GM18861 (cell line): ENCODE data around the gene USP22.
"Not testable (repeated sequence)": the region's sequence is repeated elsewhere in the genome, so short reads cannot be mapped to it uniquely, and the experiment has no call there.

Source experiments
- ATAC-seq: cut with Tn5 transposase; IDR thresholded peaks from one replicate; pipeline ENCODE4 v1.9.1; 2021; ENCODE audit not compliant: unreplicated experiment

Gene USP22

DNA sequence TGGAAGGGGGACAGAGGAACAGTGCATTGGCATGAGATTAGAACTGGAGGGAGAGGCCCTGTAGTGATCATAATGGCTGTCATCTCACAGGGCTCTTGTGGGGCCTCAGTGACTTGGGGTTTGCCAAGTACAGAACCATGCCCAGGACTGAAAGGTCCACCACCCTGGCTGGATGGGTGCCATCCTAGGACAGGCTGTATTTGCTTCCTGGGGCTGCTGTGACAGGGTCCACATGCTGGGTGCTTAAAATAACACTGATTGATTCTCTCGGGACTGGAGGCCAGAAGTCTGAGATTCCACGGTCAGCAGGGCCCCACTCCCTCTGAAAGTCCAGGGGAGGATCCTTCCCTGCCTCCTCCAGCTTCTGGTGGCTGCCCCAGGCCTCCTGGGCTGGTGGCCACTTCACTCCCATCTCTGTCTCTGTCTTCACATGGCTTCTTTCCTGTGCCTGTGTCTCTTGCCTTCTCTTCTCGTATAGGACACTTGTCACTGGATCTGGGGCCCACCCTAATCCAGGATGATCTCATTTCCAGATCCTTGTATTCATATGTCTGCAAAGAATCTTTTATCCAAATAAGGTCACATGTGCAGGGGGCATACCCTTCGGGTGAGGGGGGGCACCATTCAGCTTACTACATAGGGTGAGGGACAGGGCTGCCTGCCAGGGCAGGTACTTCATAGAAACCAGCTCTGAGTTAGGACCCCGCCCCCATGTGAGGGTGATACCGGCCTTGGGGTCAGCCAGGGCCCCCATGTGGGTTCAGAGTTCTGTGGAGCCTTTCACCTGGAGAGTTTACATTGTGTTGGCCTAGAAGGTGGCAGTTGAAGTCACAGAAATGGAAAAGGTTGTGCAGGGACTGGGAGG lies 52.6 kb downstream of the USP22 start:
- no peak for ATAC-seq

DNA sequence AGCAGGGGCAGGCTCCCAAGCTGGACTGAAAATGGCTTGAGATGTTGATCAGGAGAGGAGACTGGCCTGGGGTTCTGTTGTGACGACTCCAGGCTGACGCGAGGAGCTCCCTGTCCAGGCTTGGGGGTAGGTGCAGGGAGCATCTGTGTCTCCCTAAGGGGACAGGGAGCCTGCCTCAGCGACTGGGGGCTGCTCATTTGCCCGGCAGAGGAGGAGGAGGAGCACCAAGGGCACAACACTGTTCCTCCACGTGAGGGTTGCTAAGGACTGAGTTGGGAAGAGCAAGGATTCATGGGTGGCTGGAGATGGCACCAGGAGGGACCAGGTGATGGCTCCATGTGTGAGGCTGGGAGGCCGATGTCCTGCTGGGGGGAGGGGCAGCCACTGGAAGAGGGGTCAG lies 53.3 kb downstream of the USP22 start:
- ATAC-seq = no peak

DNA sequence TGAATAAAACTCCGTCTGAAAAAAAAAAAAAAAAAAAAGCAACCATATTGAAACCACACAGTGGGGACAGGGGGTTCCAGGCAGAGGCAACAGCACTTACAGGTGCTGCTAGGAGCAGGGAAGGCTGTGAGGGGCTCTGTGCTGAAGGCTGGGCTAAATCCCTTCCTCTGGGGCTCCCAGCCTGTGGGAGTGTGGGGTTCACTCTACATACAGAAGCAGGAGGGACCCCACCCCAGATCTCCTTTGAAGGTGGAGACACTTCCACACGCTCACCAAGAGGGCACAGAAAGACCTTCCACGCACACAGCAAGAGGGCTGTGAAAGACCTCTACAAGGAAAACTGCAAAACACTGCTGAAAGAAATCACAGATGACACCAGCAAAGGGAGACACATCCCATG lies 53.9 kb downstream of the USP22 start:
- ATAC-seq = no peak

DNA sequence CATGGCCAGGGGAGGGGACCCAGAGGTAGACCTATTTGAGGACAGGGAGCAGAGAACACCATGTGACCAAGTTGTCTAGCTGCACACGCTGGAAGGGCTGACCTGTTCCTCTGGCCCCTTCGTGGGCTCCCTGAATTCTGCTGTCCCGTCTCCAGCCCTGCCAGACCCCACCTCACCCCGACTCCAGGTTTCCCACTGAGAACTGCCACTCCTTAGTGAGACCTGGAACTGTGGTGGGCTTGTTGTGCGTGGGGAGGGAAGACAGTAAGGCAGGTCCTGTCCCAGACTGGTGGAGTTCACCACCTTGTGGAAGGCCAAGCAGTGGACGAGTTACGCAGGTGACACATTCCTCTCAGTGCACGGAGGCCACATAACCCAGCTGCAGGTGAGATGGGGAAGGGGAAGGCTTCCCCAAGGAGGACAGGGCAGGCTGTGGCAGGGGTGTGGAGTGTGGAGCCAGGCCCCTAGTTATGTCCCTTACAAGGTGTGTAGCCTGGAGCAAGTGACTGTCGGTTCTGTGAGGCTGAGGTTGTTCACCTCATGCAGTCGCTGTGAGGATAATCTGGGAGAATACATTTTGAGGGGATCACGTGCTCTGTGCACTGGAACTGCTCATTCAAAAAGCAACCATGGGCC lies 54.7 kb downstream of the USP22 start:
- ATAC-seq = no peak

DNA sequence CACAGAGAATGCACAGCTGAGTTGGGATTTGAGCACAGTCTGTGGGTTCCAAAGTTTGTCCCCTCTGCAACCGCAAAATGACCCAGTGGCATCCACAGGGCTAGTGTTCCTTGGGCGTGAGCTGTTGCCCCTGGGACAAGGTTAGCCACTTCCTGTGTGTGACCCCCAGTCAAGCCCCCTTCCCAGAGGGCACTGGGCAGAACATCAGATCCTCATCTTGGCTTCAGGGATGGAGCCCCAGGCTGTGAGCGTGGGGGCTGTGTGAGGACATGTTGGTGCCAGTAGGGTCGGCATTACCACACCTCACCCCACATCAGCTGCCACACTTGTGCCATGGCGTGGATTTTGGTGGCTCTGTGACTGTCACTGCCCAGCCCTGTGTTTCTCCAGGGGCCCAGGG lies 55.3 kb downstream of the USP22 start:
- ATAC-seq = no peak

DNA sequence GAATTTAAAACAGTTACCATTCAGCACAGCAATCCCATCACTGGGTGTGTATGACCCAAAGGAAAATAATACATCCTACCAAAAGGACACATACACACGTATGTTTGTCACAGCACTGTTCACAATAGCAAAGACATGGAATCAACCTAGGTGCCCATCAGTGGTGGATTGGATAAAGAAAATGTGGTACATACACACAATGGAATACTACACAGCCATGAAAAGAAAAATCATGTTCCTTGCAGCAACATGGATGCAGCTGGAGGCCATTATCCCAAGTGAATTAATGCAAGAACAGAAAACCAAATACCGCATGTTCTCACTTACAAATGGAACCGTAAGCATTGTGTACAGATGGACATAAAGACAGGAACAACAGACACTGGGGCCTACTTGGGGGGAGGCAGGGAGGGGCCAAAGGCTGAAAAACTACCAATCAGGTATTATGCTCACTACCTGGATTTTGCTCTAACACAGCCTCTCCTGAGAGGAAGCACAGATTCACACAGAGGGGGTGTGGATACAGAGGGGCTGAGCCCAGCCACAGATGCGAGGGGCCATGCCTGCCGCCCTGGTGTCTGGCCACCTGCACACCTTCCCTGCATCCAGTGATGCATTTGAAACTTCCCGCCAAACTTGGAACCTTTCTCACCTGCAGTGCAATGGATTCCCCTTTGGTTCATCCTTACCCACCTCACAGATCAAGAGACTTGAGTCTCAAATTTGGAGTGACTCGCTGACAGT lies 55.9 kb downstream of the USP22 start:
- no peak for ATAC-seq

DNA sequence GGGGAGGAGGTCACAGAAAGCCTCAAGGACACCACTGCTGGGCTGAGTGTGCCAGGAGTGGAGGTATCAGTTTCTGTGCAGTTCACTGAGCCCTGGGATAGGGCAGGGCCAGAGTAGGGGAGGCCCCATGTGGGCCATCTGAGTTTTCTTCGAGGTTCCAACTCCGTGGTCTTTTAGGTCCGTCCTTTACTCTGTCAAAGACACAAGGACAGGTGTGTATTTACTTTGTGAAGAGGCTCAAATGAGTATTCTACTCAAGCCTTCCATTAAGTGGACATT lies 59.5 kb downstream of the USP22 start:
- no peak for ATAC-seq

DNA sequence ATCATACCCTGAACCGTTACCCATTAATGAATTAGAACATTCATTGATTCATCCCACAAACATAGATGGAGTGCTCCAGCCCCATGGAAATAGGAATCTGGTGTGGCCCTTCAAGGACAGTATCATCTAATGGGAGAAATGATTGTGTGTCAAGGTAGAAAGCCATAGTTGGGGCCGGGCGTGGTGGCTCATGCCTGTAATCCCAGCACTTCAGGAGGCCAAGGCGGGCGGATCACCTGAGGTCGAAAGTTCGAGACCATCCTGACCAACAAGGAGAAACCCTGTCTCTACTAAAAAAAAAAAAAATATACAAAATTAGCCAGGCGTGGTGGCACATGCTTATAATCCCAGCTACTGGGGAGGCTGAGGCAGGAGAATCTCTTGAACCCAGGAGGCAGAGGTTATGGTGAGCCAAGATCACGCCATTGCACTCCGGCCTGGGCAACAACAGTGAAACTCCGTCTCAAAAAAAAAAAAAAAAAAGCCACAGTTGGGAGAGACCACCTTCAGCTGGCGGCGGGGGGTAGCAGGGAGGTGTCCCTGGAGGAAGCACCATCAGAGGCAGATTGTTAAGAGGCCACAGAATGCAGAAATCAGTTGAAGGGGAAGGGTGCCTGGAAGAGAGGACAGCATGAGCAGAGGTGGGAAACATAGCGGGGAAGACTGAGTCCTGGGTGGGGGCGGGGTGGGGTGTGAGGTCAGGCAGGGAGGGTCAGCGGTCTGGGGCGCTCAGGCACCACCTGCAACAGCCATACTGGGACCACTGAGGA lies 60.0 kb downstream of the USP22 start:
- no peak for ATAC-seq

DNA sequence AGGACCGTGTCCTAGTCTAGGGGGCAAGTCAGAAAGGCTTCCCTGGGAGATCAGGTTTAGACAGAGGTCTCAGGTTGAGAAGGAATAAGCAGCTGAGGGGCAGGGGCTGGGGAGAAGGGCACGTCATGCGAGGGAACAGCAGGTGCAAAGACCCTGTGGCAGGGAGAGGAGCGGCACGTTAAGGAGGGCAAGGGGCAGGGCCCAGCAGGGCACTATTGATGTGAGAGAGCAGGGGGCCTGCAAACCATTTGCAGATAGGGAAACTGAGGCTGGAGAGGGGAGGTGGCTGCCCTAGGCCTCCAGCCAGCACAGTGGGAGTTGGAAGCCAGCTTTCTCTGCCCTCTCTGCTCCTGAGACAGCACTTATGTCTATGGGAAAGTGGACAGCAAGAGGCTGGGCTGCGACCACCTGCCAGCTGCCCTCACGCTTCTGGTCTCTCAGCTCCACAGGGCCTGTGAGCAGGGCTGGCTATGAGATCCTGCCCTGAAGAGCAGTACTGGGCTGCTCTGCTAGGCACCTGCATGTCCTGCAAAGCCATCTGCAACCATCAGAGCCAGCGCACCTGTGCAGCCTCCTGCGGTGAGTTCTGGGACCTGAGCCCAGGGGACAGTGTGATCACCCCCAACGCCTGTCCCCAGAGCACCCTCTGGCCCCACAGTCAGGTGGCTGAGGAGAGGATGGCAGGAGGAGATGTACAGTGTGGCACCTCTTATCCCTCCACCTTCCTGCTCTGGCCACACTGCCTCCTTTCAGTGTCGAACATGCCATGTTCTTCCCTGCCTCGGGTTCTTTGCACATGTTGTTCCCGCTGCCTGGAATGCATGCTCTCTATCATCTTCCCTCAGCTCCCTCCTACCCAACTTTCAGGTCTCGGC lies 61.5 kb downstream of the USP22 start:
- no peak for ATAC-seq

DNA sequence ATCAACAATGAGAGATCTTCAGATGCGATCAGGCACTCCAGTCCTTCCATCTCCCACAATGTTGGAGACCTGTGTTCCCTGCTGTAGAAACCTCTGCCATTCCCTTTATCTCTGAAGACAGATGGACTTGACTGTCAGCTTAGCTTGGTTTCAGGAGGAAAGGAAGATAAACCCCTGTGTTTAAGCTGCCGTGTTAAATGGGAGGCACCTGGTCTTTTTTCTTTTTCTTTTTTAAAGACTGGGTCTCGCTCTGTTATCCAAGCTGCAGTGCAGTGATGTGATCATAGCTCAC lies 63.1 kb downstream of the USP22 start:
- no peak for ATAC-seq

DNA sequence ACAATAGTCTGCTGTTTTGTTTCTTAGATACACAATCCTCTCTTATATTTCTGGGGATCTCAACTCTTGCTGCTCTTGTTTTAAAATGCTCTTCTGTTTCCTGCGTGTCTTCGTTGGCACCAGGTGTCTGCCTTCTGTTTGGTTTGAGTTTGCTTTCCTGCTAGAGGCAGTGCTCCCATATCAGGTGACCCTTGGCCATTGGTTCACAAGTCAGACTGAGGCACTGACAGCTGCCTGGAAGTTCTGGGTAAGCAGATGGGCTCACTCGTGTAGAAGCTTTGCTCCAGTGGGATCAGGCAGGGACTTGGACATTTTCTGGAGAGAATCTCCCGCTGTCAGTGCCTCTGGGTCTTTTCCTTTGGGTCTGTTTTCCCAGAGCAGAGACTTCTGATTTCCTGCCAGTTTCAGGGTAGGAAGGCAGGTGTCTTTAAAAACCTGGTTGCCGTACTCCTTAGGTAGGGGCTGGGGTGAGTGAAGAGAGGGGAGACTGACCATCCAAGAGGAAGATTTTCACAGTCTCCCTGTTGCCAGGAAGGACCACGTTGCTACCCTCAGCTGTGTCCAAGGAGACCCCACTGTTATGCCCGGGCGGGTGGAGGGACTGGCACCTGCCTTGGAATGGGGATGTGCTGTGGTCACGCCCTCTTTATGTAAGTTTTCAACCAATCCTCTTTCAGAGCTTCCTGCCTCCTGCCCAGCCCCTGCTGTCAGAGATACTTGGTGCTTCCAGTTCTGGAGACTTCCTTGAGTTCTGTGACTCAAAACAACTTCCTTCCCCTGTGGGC lies 63.6 kb downstream of the USP22 start:
- not testable (repeated sequence) for ATAC-seq

DNA sequence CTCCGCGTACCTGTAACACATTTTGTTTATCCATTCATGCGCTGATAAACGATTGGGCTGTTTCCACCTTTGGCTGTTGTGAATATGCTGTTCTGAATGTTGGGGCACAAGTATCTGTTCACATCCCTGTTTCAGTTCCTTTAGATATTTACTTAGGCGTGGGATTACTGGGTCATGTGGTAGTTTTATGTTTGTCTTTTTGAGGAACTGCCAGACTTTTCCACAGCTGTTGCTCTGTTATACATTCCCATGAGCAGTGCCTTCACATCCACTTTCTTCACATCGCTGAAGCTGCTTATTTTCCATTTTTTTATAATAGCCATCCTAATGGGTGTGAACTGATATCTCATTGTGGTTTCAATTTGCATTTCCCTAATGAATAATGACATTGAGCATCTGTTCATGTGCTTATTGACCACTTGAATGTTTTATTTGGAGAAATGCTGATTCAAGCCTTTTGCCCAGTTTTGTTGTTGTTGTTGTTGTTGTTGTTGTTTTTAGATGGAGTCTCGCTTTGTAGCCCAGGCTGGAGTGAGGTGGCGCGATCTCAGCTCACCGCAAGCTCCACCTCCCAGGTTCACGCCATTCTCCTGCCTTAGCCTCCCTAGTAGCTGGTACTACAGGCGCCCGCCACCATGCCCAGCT lies 65.1 kb downstream of the USP22 start:
- ATAC-seq = not testable (repeated sequence)

DNA sequence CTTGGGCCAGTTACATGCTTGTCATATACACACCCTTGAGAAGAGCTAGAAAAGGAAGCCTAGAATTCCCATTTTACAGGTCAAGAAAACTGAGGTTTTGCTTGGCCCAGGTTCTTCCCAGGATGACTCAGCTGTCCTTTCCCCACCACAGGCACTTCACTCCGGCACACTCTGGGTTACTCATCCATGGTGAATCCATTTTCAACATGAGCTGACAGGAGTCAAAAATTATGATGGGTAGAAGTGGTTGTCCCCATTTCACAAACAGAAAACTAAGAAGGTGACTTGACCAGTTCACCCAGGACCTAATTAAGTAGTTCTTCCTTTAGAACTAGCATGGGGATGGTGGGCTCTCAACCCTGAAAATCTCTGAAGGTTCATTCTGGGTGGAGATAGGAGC lies 67.2 kb downstream of the USP22 start:
- no peak for ATAC-seq

DNA sequence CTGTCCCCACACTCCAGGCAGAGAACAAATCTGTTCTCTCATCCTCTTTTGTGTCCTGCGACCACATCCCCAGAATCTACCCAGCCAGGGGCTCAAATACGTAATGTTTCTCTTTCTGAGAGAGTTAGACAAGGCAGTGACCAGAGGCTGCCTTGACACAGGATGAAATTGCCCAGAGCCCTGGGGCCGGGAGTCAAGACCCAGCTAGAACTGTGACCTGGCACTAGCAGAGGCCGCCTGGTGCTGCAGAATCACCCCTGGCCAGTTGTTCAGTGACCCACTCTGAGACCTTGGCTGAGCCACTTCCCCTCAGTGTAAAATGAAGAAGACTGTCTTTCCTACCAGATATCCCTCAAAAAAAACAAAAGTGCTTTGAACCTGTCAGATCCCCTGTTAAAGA lies 72.5 kb downstream of the USP22 start:
- ATAC-seq = no peak

DNA sequence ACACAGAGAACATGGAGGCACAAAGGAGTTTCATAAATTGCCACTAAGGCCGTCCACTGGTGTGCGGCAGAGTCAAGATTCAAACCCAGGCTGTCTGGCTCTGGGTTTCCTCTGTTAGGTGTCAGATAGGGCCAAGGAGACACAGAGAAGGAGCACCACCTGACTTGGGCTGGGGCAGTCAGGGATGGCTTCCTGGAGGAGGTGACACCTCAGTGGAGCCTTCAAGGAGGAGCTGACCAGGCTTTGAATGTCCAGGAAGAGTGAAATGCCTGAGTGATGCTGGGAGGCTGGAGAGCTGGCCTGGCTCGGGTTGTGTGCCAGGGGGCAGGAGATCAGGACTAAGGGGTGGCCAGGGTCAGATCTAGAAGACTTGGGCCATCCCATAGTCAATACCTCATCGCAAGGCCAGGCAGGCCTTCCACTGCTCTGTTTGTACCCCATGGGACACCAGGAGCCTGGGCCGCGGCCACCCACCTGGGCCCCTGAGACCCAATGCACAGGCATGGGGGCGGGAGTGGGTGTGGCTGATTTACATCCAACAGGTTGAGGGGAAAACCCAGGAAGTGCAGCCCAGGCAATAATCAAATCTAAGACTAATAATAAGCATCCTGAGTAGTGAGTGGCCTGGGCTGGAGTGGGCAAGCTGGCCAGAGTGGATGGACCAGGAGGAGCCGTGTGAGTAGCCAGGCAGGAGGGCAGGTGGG lies 73.7 kb downstream of the USP22 start:
- no peak for ATAC-seq

DNA sequence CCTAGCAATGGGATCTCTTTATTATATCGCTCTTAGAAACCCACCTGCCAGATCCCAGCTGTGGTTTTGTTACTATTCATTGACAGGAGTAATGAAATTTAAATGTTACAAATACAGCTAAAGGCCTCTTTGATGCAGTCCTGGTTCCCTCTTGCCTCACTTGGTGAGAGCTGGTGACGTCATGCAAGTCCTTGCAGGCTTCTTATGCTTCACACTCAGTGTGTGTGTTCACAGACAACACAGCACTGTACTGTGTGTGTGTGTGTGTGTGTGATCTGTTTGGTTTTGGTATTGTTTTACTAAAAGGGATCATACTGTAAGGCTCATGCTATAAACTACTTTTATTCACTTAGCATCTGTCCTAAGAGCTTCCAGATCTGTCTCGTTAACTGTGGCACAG lies 75.0 kb downstream of the USP22 start:
- no peak for ATAC-seq

DNA sequence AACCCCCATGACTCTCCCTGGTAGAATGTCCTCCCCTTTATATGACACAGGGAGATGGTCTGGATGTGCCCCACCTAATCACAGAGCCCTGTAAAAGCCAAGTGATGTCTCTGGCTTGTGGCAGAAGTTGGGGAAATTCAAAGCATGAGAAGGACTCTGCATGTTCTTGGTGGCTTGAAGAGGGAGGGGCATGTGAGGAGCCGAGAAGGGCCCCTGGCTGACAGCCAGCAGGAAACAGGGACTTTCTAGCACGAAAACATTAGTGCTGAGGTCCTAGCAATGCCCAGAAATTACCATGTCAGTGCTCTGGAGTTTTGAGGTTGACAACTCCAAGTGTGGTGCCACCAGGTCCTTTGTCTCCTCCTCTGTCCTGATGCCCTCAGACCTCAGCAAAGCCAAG lies 75.9 kb downstream of the USP22 start:
- no peak for ATAC-seq

DNA sequence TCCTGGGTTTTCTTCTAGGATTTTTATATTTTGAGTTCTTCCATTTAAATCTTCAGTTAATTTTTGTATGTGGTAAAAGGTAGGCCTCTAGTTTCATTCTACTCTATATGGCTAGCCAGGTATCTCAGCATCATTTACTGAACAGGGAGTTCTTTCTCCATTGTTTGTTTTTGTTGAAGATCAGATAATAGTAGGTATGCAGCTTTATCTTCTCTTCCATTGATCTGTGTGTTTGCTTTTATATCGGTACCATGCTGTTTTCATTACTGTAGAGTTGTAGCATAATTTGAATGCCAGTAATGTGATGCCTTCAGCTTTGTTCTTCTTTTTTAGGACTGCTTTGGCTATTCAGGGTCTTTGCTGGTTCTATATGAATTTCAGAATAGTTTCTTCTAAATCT lies 77.3 kb downstream of the USP22 start:
- ATAC-seq = no peak

DNA sequence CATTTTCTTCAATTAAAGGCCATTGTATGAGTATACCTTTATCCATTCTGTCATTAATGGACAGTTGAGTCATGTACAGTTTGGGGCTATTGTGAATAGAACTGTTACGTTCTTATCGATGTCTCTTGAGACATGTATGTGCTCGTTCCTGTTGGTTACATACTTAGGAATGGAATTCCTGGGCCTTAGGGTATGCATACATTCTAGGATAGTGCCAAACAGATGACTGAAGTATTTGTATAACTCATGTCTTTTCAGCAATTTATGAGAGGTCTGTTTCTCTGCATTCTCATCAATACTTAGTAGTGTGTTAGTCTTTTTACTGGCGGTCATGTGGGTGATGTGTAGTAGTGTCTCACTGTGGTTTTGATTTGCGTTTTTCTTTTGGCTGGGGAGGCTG lies 81.2 kb downstream of the USP22 start:
- ATAC-seq = no peak
